GM19438 (cell line): ENCODE data around the gene NPBWR2.

Experiments
- ATAC-seq: cut with Tn5 transposase; IDR thresholded peaks from one replicate; pipeline ENCODE4 v1.9.1; 2021; ENCODE audit warnings: low read depth; ENCODE audit not compliant: unreplicated experiment

The NPBWR2 gene

GRCh38 chr20:64105846-64106434 is 1.4 kb downstream of the NPBWR2 start:
- ATAC-seq = no peak

- no peak for ATAC-seq
Observed at GRCh38 chr20:64104667-64105451, 2.5 kb downstream of the NPBWR2 start.

GRCh38 chr20:64103871-64104666 is 3.3 kb downstream of the NPBWR2 start:
- ATAC-seq = no peak

GRCh38 chr20:64102647-64103354 is 4.6 kb downstream of the NPBWR2 start:
- no peak for ATAC-seq

- no peak for ATAC-seq
Observed at GRCh38 chr20:64101731-64102621, 5.4 kb downstream of the NPBWR2 start.

GRCh38 chr20:64100946-64101688 is 6.2 kb downstream of the NPBWR2 start:
- no peak for ATAC-seq

- ATAC-seq = no peak
Observed at GRCh38 chr20:64100566-64100888, 6.8 kb downstream of the NPBWR2 start.

- no peak for ATAC-seq
Observed at GRCh38 chr20:64099880-64100565, 7.3 kb downstream of the NPBWR2 start.

GRCh38 chr20:64099086-64099786 is 8.1 kb downstream of the NPBWR2 start:
- ATAC-seq = no peak

- no peak for ATAC-seq
Observed at GRCh38 chr20:64098471-64099013, 8.8 kb downstream of the NPBWR2 start.

- no peak for ATAC-seq
Observed at GRCh38 chr20:64096535-64096934, 10.8 kb downstream of the NPBWR2 start.

GRCh38 chr20:64095927-64096326 is 11.4 kb downstream of the NPBWR2 start:
- ATAC-seq = no peak

GRCh38 chr20:64095455-64095854 is 11.9 kb downstream of the NPBWR2 start:
- no peak for ATAC-seq

GRCh38 chr20:64093013-64093503 is 14.3 kb downstream of the NPBWR2 start:
- no peak for ATAC-seq

- no peak for ATAC-seq
Observed at GRCh38 chr20:64092258-64093012, 14.9 kb downstream of the NPBWR2 start.

- no peak for ATAC-seq
Observed at GRCh38 chr20:64091770-64092169, 15.6 kb downstream of the NPBWR2 start.

- no peak for ATAC-seq
Observed at GRCh38 chr20:64091340-64091739, 16.0 kb downstream of the NPBWR2 start.
